ENCODE results near the gene RASIP1.

The RASIP1 gene

GRCh38 chr19:48713041-48713863 is 27.2 kb downstream of the RASIP1 start:
- TF ChIP-seq CTCF (IDR thresholded peaks at IDR 0.05) = no peak

- TF ChIP-seq CTCF (IDR thresholded peaks at IDR 0.05) = no peak
Measured at GRCh38 chr19:48711106-48711662, 29.2 kb downstream of the RASIP1 start.

- TF ChIP-seq CTCF (IDR thresholded peaks at IDR 0.05) = no peak
Measured at GRCh38 chr19:48708471-48708870, 31.9 kb downstream of the RASIP1 start.

GRCh38 chr19:48705431-48705830 is 35.0 kb downstream of the RASIP1 start:
- TF ChIP-seq CTCF (IDR thresholded peaks at IDR 0.05) = no peak

- TF ChIP-seq CTCF (IDR thresholded peaks at IDR 0.05) = no peak
Measured at GRCh38 chr19:48703316-48703715, 37.1 kb downstream of the RASIP1 start.

GRCh38 chr19:48702701-48703100 is 37.7 kb downstream of the RASIP1 start:
- TF ChIP-seq CTCF (IDR thresholded peaks at IDR 0.05) = no peak

GRCh38 chr19:48698046-48698445 is 42.4 kb downstream of the RASIP1 start:
- TF ChIP-seq CTCF (IDR thresholded peaks at IDR 0.05) = no peak
